Measurements from ENCODE around the gene UGT3A1.

UGT3A1 gene

GRCh38 chr5:35908228-35908627, 83.0 kb downstream of the UGT3A1 start:
- DNase-seq (ENCODE audit: low read depth): no peak

- DNase-seq (ENCODE audit: low read depth): no peak
Observed at GRCh38 chr5:35904443-35905132, 86.6 kb downstream of the UGT3A1 start.

DNA sequence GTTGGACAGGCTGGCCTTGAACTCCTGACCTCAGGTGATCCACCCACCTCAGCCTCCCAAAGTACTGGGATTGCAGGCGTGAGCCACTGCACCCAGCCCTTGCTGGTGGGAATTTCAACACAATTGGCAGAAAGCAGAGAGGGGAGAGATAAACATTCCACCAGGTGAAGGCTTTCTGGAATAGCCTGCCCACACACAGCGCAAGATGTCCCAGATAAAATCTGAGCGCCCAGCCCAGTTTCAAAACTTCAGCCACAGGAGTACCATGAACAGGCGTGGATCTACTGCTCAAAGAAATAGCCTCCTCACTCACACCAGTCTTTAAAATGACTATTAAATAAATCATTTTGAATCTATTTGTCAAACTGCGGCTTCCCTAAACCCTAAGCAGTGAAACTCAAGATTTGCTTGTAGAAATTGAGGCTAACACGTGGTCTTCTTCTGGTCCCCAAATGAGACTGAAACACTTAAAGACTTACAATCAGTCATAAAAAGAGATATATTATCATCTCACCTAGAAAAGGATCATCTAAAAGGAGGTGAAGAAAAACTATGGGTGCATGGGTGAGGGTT, 87.5 kb downstream of the UGT3A1 start:
- no peak for DNase-seq (ENCODE audit: low read depth)

DNA sequence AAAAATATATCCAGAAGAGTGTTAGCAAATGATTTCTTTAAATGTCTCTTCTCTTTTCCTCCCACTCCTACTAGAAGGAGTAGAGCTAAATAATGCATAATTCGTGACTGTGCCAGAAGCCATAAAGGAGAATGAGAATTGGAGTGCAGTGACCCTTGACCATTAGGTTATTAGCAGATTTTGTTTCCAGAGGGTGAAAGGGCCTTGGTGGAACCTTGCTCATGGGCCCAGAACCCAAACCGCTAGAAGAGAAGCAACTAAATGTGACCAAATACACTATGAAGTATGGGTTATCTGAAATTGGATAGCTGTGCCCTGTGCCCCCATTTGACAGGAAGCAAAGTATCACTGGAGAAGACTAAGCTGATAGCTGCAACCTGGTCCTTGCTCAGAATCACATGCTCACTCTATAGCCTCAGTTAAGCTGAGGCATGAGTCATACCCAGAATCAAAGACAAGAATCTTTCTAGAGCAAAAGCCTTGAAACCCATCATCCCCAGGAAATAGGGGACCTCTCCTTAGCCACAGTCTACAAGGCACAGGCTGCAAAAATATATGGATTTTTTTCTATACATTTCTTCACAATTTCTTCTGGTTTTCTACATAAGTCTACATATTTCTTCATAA, 89.0 kb downstream of the UGT3A1 start:
- no peak for DNase-seq (ENCODE audit: low read depth)
